Skeletal muscle satellite cell (primary cell): ENCODE measurements around the gene APOBEC4.
"Not testable (repeated sequence)": the region's sequence is repeated elsewhere in the genome, so short reads cannot be mapped to it uniquely, and the experiment has no call there.

Experiments
- H3K27me3 ChIP-seq: 2 replicates; pipeline ENCODE4 v1.7.0; 2013; ENCODE audit warnings: low read length; ENCODE audit not compliant: control insufficient read depth, insufficient read depth
- H3K36me3 ChIP-seq: 2 replicates; pipeline ENCODE4 v1.7.0; 2013; ENCODE audit warnings: mild to moderate bottlenecking, control low read depth, low read length; ENCODE audit not compliant: insufficient read depth
- H3K4me1 ChIP-seq: 2 replicates; pipeline ENCODE4 v1.7.0; 2013; ENCODE audit warnings: low read length; ENCODE audit not compliant: control insufficient read depth, insufficient read depth
- H3K4me2 ChIP-seq: 2 replicates; pipeline ENCODE4 v1.7.0; 2013; ENCODE audit warnings: mild to moderate bottlenecking, low read length
- H3K4me3 ChIP-seq: 2 replicates; pipeline ENCODE4 v1.7.0; 2013; ENCODE audit warnings: low read length
- H3K9ac ChIP-seq: 2 replicates; pipeline ENCODE4 v1.7.0; 2013; ENCODE audit warnings: mild to moderate bottlenecking, low read depth, low read length, moderate library complexity
- H3K9me3 ChIP-seq: replicated peaks from 2 replicates; pipeline ENCODE4 v1.7.0; 2013; ENCODE audit warnings: mild to moderate bottlenecking, control low read depth, low read length

The APOBEC4 gene

DNA sequence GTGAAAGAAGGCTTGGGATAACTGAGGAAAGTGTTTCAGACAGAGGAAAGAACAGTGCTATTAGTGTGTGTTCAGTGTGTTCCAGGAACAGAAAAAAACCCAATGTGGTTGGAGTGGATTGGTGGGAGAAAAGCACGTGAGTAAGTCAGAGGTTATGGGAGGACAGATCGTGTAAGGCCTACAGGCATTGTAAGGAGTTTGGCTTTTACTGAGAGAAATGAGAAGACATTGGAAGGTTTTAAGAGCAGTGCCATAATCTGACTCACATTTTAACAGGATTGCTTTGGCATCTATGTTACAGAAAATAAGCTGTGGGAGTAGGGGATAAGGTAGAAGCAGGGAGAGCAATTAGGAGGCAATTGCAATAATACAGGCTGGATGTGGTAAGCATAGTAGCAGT, 22.4 kb downstream of the APOBEC4 start:
- Histone ChIP-seq H3K4me2 (peak overlapping the region; percentile 60), H3K36me3 (peaks cover 55% of the 10 kb centered on the region), H3K9ac (no peak overlapping the region), H3K4me3 (no peak overlapping the region), H3K27me3 (no peaks in the 10 kb centered on the region), H3K4me1 (peaks cover 27% of the 10 kb centered on the region), H3K9me3 (no peaks in the 10 kb centered on the region)

GRCh38 chr1:183628537-183628936, 24.6 kb downstream of the APOBEC4 start:
- H3K36me3 ChIP-seq = peaks cover 69% of the 10 kb centered on the region
- peaks cover 27% of the 10 kb centered on the region for H3K4me1 ChIP-seq
- no peak overlapping the region for H3K4me3 ChIP-seq
- H3K27me3 ChIP-seq = no peaks in the 10 kb centered on the region
- no peaks in the 10 kb centered on the region for H3K9me3 ChIP-seq
- H3K4me2 ChIP-seq = no peak overlapping the region
- no peak overlapping the region for H3K9ac ChIP-seq

- not testable (repeated sequence) for H3K4me3 ChIP-seq, H3K4me2 ChIP-seq, H3K9me3 ChIP-seq, H3K9ac ChIP-seq, H3K27me3 ChIP-seq
- Histone ChIP-seq H3K36me3 (peaks cover 66% of the 10 kb centered on the region), H3K4me1 (peaks cover 17% of the 10 kb centered on the region)
These were observed 26.9 kb downstream of the APOBEC4 start for GRCh38 chr1:183626236-183626635.

- peaks cover 2% of the 10 kb centered on the region for H3K4me1 ChIP-seq
- no peak overlapping the region for H3K4me2 ChIP-seq
- no peak overlapping the region for H3K4me3 ChIP-seq
- no peaks in the 10 kb centered on the region for H3K9me3 ChIP-seq
- peaks cover 38% of the 10 kb centered on the region for H3K36me3 ChIP-seq
- H3K9ac ChIP-seq = no peak overlapping the region
- no peaks in the 10 kb centered on the region for H3K27me3 ChIP-seq
These were observed 30.0 kb downstream of the APOBEC4 start for GRCh38 chr1:183622884-183623785.

- H3K4me2 ChIP-seq = no peak overlapping the region
- no peaks in the 10 kb centered on the region for H3K27me3 ChIP-seq
- peaks cover 29% of the 10 kb centered on the region for H3K36me3 ChIP-seq
- no peaks in the 10 kb centered on the region for H3K9me3 ChIP-seq
- H3K4me3 ChIP-seq = no peak overlapping the region
- no peaks in the 10 kb centered on the region for H3K4me1 ChIP-seq
- no peak overlapping the region for H3K9ac ChIP-seq
These were observed 31.1 kb downstream of the APOBEC4 start for GRCh38 chr1:183622013-183622412.

DNA sequence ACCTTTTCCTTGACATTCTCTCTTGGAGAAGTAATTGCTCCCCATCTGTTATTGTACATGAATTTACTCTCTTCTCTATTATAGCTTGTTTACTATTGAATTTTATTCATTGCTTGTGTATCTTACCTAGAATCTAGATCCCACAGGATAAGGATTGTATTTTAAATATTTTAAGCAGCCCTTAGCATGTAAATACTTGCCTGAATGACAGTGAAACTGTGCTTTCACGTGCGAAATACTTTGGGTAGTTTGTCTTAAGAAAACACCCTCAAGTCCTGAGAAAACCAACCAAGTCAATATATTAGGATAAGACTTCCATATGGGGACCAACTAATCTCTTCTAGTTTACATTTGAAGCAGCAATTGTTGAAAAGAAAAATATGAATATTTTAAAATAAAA, 32.8 kb downstream of the APOBEC4 start:
- no peaks in the 10 kb centered on the region for H3K4me1 ChIP-seq
- peaks cover 13% of the 10 kb centered on the region for H3K36me3 ChIP-seq
- no peak overlapping the region for H3K9ac ChIP-seq
- no peak overlapping the region for H3K4me2 ChIP-seq
- H3K27me3 ChIP-seq = no peaks in the 10 kb centered on the region
- H3K9me3 ChIP-seq = no peaks in the 10 kb centered on the region
- H3K4me3 ChIP-seq = no peak overlapping the region

GRCh38 chr1:183619781-183620180, 33.3 kb downstream of the APOBEC4 start:
- Histone ChIP-seq H3K4me1 (no peaks in the 10 kb centered on the region), H3K9ac (no peak overlapping the region), H3K9me3 (no peaks in the 10 kb centered on the region), H3K27me3 (no peaks in the 10 kb centered on the region), H3K36me3 (peaks cover 8% of the 10 kb centered on the region), H3K4me2 (no peak overlapping the region), H3K4me3 (no peak overlapping the region)

GRCh38 chr1:183618202-183618601, 34.9 kb downstream of the APOBEC4 start:
- not testable (repeated sequence) for H3K9me3 ChIP-seq, H3K4me2 ChIP-seq, H3K4me1 ChIP-seq, H3K4me3 ChIP-seq, H3K36me3 ChIP-seq, H3K9ac ChIP-seq, H3K27me3 ChIP-seq

DNA sequence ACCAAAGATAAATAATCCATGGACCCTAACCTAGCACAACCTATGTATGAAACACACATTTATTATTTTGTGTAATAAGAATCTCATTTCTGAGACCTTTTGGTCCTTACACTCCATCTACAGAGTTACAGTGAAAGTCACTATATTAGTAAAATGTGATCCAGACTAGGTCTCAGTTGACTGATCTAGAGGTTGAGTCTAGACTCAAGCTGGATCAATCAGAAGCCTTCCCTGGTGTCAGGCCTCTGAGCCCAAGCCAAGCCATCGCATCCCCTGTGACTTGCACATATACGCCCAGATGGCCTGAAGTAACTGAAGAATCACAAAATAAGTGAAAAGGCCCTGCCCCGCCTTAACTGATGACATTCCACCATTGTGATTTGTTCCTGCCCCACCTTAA, 40.1 kb downstream of the APOBEC4 start:
- H3K9me3 ChIP-seq, H3K36me3 ChIP-seq, H3K4me3 ChIP-seq, H3K9ac ChIP-seq, H3K4me2 ChIP-seq, H3K27me3 ChIP-seq: not testable (repeated sequence)
- H3K4me1 ChIP-seq = peaks cover 22% of the 10 kb centered on the region

- no peaks in the 10 kb centered on the region for H3K9me3 ChIP-seq
- H3K4me2 ChIP-seq = no peak overlapping the region
- H3K27me3 ChIP-seq = no peaks in the 10 kb centered on the region
- no peak overlapping the region for H3K9ac ChIP-seq
- H3K4me3 ChIP-seq = no peak overlapping the region
- H3K36me3 ChIP-seq = no peaks in the 10 kb centered on the region
- H3K4me1 ChIP-seq = peaks cover 25% of the 10 kb centered on the region
These were observed 40.7 kb downstream of the APOBEC4 start for GRCh38 chr1:183612407-183612806.

GRCh38 chr1:183611021-183611420, 42.1 kb downstream of the APOBEC4 start:
- Histone ChIP-seq H3K9ac (no peak overlapping the region), H3K4me1 (peaks cover 25% of the 10 kb centered on the region), H3K27me3 (no peaks in the 10 kb centered on the region), H3K36me3 (no peaks in the 10 kb centered on the region), H3K4me3 (no peak overlapping the region), H3K9me3 (no peaks in the 10 kb centered on the region), H3K4me2 (no peak overlapping the region)
